Endometrial microvascular endothelial cells (primary cell): ENCODE results near the gene ZNF75A. TPM values are rescaled to one million over a fixed set of nuclear protein-coding genes. Genes with fewer than 3 reads are reported as not detected.
"Not testable (repeated sequence)": the region's sequence is repeated elsewhere in the genome, so short reads cannot be mapped to it uniquely, and the experiment has no call there.

ENCODE experiments used
- in situ Hi-C: cut with HindIII; loops from 2 replicates; pipeline ENCODE4 v1.10.0; 2017; ENCODE audit warnings: low sequenced_read_pairs, low pct_unique_long_range_greater_than_20kb; ENCODE audit errors: inconsistent ontology term
- total RNA-seq: library from RNA; depleted of rRNA; stranded (reverse); fragments of >200 nt; gene quantifications from one replicate; pipeline ENCODE4 v1.2.3, GENCODE V29; 2015; ENCODE audit errors: inconsistent ontology term

Gene ZNF75A
- total RNA-seq: 9.4 TPM

- in situ Hi-C loops: no loop called here
Observed at GRCh38 chr16:3305109-3306068, at the start of gene ZNF75A, which contains the start of gene TIGD7. Gene ZNF75A, plus strand, starts transcription at chr16:3305497. Its CDS starts 2,932 bp downstream, at chr16:3308429. Gene TIGD7, minus strand, starts transcription at chr16:3305430. Its CDS starts 4,816 bp downstream, at chr16:3300614.

- in situ Hi-C loops: no loop called here
Observed at GRCh38 chr16:3256146-3256865, 49.0 kb upstream of the ZNF75A start, which contains the start of gene MEFV. Gene MEFV, minus strand, starts transcription at chr16:3256633. Its CDS starts 46 bp downstream, at chr16:3256587.

- in situ Hi-C loops: no loop called here
Observed at GRCh38 chr16:3256866-3257465, 48.3 kb upstream of the ZNF75A start.

DNA sequence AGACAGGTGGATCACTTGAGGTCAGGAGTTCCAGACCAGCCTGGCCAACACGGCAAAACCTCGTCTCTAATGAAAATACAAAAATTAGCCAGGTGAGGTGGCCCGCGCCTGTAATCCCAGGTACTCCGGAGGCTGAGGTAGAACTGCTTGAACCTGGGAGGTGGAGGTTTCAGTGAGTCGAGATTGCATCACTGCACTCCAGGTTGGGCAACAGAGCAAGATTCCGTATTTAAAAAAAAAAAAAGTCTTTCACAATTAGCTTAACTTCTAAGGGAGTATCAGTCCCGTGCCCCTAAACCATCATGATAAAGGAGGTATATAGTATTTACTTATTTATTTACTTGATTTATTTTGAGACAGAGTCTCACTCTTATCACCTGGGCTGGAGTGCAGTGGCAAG lies 45.5 kb upstream of the ZNF75A start:
- in situ Hi-C loops: no loop called here

GRCh38 chr16:3262517-3262916 lies 42.8 kb upstream of the ZNF75A start:
- in situ Hi-C loops: no loop called here

- in situ Hi-C loops: no loop called here
Observed at GRCh38 chr16:3264137-3265036, 40.9 kb upstream of the ZNF75A start.

DNA sequence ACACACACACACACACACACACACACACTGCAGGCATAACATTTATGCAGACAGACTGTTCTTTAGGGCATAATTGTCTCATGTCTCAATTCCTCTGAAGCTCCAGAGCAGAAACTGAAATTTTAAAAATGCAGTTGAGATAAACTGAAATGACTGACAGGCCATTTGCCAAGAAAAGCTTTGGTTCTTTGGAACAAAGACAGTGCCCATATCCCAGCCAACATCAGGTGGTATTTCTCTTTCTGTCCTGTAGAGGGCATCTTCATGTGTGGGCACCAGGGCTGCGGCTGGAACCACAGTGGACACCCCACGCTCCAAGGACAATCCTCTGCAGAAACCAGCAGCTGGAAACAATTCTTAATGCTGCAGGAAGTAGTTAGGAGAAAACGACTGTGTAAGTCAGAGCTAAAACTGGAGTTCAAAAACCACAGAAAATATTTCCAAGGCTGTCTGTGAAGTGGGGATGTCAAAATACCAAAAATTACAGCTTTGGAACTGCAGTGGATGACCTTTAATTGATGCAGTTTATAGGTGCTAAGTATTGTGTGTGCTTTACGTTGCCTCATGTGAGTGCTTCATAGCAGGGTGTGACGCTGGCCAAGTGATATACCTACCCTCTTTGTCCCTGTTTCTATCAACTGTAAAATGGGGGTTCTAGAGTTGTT lies 38.3 kb upstream of the ZNF75A start:
- in situ Hi-C loops: no loop called here

- in situ Hi-C loops: no loop called here
Observed at GRCh38 chr16:3268294-3268693, 37.0 kb upstream of the ZNF75A start.

- in situ Hi-C loops: not testable (repeated sequence)
Observed at GRCh38 chr16:3270718-3271117, 34.6 kb upstream of the ZNF75A start.

DNA sequence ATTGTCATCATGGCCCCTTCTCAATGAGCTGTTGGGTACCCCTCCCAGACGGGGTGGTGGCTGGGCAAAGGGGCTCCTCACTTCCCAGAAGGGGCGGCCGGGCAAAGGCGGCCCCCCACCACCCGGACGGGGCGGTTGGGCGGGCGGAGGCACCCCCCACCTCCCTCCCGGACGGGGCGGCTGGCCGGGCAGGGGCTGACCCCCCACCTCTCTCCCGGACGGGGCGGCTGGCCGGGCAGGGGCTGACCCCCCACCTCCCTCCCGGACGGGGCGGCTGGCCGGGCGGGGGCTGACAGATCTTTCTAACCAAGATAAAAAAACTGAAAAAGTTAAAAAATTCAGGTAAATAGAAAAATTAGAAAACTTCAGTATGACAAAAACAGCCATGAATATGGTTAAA lies 34.0 kb upstream of the ZNF75A start:
- in situ Hi-C loops: not testable (repeated sequence)

- in situ Hi-C loops: no loop called here
Observed at GRCh38 chr16:3274490-3274889, 30.8 kb upstream of the ZNF75A start.

DNA sequence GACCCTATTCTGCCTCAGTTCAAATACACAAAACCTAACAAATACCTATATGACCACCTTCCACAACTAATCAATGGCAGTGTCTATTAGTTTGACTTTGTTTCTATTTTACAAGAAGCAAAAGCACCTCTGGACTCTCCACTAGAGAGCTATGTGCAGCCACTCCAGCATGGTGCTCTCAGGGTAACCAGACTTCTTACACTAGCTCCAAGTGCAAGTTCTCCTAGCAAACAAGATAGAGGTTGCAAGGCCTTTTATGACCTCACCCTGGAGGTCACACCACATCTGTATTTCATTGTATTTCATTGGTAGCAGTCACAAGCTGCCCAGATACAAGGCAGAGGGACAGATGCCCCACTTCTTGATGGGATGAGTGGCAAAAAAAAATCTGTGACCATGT lies 30.4 kb upstream of the ZNF75A start:
- in situ Hi-C loops: no loop called here

DNA sequence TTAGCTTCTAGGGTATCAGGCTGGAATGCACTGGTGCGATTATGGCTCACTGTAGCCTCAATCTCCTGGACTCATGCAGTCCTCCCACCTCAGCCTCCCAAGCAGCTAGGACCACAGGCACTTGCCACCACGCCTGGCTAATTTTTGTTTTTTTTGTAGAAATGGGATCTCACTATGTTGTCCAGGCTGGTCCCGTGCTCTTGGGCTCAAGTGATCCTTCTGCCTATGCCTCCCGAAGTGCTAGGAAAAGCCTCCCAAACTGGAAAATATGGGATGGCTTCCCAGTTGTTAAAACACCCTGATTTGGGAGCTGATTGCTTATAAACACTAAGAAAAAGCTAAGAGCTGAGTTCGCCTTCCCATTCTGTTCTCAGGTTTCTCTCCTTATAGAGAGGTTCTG lies 28.6 kb upstream of the ZNF75A start:
- in situ Hi-C loops: no loop called here

DNA sequence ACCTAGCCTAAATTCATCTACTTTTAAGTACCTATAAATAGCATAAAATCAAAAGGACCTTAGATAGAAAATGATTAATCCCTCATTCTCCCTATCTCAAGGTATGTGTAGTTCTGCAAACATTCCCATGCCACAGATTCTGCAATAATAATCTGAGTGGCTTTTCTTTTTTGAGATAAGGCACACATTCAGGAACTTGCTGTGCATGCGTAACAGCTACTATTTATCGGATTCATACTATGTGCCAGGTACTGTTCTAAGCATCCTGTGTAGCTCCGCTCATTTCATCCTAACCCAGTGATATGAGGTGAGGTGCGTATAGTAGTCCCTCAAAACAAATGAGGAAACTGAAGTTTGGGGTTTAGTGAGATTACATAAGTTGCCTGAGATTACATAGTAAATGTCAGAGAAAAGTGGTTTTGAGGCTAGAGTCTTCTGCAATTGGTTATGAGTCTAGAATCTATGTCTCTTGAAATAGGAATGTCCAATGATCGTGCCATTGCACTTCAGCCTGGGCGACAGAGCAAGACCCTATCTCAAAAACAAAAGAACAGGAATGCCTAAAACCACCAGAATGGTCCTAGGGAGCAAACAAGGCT lies 24.0 kb upstream of the ZNF75A start:
- in situ Hi-C loops: no loop called here

DNA sequence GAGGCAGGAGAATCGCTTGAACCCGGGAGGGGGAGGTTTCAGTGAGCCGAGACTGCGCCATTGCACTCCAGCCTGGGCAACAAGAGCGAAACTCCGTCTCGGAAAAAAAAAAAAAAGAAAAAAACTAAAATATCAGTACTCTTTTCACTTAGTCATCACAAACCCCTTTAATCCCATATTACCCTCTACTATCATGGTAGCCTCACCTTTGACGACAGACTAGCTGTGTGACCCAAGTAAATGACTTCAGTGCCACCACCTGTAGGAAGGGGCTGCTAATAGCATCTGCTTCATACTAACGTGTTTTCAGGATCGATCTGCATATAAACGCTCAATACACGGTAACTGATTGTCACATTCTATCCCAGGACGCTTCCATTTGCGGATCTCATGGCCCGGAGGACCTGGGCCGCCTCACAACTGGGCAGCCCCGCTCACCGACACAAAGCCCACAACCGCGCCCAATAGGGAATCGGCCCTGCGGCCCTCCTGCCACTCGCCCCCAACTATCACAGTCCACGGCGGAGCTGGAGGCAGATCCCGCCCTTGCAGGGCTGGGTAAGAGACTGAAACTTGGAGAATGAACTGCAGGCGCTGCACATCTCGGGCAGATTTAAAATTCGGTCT lies 23.1 kb upstream of the ZNF75A start:
- in situ Hi-C loops: no loop called here

GRCh38 chr16:3282730-3283542 lies 22.4 kb upstream of the ZNF75A start, which contains the start of gene ZNF263:
Gene ZNF263, plus strand, starts transcription at chr16:3283491. Its CDS starts 328 bp downstream, at chr16:3283819.
- in situ Hi-C loops: no loop called here
